Tibial artery (tissue), 4 donors: ENCODE measurements around the gene SF3A2.

ENCODE experiments used
- DNase-seq, 2 donors: peaks; one replicate each; pipeline ENCODE4 v3.0.0-alpha.2; 2019
- H3K27ac ChIP-seq, 2 donors: fragments of 200-600 bp; sonication (generic) in 1 of 2; 1 replicate in 1 of 2; 2 replicates in 1 of 2; pipeline ENCODE4 v1.5.1; 2018 to 2019; ENCODE audit warnings: mild to moderate bottlenecking in 1 of 2
- H3K27me3 ChIP-seq, 2 donors: fragments of 200-600 bp; sonication (generic) in 1 of 2; one replicate each; pipeline versions ENCODE4 v1.5.1 to v1.6.0; 2016 to 2019
- H3K36me3 ChIP-seq, 3 donors: fragments of 200-600 bp; sonication (generic) in 2 of 3; one replicate each; pipeline ENCODE4 v1.5.1; 2016 to 2019; ENCODE audit warnings: mild to moderate bottlenecking in 2 of 3
- H3K4me1 ChIP-seq, 4 donors: fragments of 200-600 bp; sonication (generic) in 2 of 4; 1 replicate in 3 of 4; 2 replicates in 1 of 4; pipeline ENCODE4 v1.5.1; 2016 to 2019
- H3K4me3 ChIP-seq, 2 donors: fragments of 200-600 bp; sonication (generic) in 1 of 2; 1 replicate in 1 of 2; 2 replicates in 1 of 2; pipeline ENCODE4 v1.5.1; 2018 to 2019; ENCODE audit warnings: mild to moderate bottlenecking in 2 of 2
- H3K9me3 ChIP-seq, 3 donors: fragments of 200-600 bp; sonication (generic) in 1 of 3; one replicate each; pipeline ENCODE4 v1.5.1; 2016 to 2019
- intact Hi-C: fragments of 100-400 bp; cut with DNase I; formaldehyde crosslinking; loops from one replicate; pipeline ENCODE4 v1.15.0; 2023; ENCODE audit warnings: low total_unique reads
- TF ChIP-seq, protein P1 (sequence below), 2 experiments: fragments of 200-600 bp in 1 of 2; fragments of 450-650 bp in 1 of 2; IDR thresholded peaks; one replicate each; pipeline ENCODE4 v1.5.1; 2017 to 2019; ENCODE audit warnings: antibody characterized with exemption in 2 of 2, mild to moderate bottlenecking in 1 of 2, moderate library complexity in 1 of 2

The SF3A2 gene

DNA sequence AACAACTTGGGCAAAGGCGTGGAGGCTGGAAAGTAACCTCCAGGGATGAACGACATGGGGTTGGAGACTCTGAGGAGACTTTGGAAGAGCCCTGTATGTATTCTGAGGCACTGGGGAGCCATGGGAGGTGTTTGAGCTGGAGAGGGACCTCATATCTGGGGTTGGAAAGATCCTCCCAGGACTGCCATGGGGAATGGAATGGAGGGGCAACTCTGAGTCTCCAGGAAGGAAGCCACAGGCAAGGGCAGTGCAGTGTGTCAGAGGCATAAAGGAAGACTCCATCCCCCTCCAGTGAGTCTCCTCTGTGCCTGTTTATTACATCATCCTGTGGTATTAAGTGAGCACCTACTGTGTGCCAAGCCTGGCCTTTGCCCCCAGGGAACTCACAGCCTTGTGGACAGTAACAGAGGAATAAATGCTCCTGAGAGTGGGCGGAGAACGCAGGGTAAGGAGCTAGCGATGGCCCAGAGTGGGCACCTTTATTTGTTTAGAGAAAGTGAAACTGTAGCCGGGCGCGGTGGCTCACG lies 37.6 kb downstream of the SF3A2 start:
- TF ChIP-seq, protein P1, sequence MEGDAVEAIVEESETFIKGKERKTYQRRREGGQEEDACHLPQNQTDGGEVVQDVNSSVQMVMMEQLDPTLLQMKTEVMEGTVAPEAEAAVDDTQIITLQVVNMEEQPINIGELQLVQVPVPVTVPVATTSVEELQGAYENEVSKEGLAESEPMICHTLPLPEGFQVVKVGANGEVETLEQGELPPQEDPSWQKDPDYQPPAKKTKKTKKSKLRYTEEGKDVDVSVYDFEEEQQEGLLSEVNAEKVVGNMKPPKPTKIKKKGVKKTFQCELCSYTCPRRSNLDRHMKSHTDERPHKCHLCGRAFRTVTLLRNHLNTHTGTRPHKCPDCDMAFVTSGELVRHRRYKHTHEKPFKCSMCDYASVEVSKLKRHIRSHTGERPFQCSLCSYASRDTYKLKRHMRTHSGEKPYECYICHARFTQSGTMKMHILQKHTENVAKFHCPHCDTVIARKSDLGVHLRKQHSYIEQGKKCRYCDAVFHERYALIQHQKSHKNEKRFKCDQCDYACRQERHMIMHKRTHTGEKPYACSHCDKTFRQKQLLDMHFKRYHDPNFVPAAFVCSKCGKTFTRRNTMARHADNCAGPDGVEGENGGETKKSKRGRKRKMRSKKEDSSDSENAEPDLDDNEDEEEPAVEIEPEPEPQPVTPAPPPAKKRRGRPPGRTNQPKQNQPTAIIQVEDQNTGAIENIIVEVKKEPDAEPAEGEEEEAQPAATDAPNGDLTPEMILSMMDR (IDR thresholded peaks at IDR 0.05): no peak
- Histone ChIP-seq H3K27me3 (no peaks in the 10 kb centered on the region), H3K4me1 (peaks cover 0 to 51% (median 43%) of the 10 kb centered on the region in 4 donors), H3K36me3 (peaks cover 13 to 51% (median 48%) of the 10 kb centered on the region in 3 donors), H3K4me3 (peak overlapping the region in 1 of 2 donors; percentile 10), H3K27ac (peak overlapping the region; percentile 25 to 64), H3K9me3 (no peaks in the 10 kb centered on the region)
- no peak for DNase-seq
- intact Hi-C loops: loop anchor here (5.0 kb wide), 2 partner anchors 37 to 122 kb away; partner anchors contain the start of genes AP3D1, PLEKHJ1 and SF3A2

DNA sequence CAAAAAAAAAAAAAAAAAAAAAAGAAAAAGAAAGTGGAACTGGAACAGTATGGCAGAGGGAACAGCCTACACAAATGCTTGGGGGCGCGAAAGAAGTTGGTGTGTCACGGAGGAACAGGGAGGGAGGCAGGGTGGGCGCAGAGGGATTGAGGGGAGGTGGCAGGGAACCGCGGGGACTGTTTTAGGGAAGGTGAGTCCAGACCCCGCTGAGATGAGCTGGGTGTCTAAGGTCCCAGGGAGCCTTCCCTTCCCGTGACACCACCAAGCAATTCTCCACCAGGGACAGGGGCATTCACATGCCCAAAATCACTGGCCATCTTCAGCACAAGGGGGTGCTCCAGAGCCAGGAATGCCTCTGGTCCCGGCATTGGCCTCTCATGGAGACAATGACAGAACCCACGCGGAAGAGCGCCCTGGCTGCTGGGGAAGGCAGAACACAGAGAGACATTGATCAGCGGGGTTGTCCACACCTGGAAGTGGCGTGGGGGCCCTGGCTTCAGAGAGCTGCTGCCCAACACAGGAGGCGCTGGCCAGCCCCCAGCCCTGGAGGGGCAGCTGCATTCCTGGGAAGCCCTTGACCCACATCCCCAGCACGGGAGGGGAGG lies 38.4 kb downstream of the SF3A2 start:
- H3K27ac ChIP-seq: peak overlapping the region in 1 of 2 donors; percentile 24
- no peaks in the 10 kb centered on the region for H3K9me3 ChIP-seq
- intact Hi-C loops: loop anchor here (5.0 kb wide), 2 partner anchors 38 to 123 kb away; partner anchors contain the start of genes AP3D1, PLEKHJ1 and SF3A2
- no peak overlapping the region for H3K4me3 ChIP-seq
- H3K27me3 ChIP-seq: no peaks in the 10 kb centered on the region
- H3K4me1 ChIP-seq: peaks cover 0 to 51% (median 43%) of the 10 kb centered on the region in 4 donors
- TF ChIP-seq, protein P1 (IDR thresholded peaks at IDR 0.05): peak; percentile 21 to 43
- peaks cover 13 to 51% (median 48%) of the 10 kb centered on the region in 3 donors for H3K36me3 ChIP-seq
- peak in 1 of 2 donors; percentile 59 for DNase-seq

GRCh38 chr19:2275588-2276428 lies 39.2 kb downstream of the SF3A2 start:
- no peaks in the 10 kb centered on the region for H3K9me3 ChIP-seq
- no peak for DNase-seq
- H3K27me3 ChIP-seq: no peaks in the 10 kb centered on the region
- H3K36me3 ChIP-seq: peaks cover 13 to 51% (median 51%) of the 10 kb centered on the region in 3 donors
- no peak overlapping the region for H3K4me3 ChIP-seq
- intact Hi-C loops: no loop called here
- H3K27ac ChIP-seq: peak overlapping the region in 1 of 2 donors; percentile 24
- TF ChIP-seq, protein P1 (IDR thresholded peaks at IDR 0.05): no peak
- peaks cover 0 to 54% (median 43%) of the 10 kb centered on the region in 4 donors for H3K4me1 ChIP-seq

DNA sequence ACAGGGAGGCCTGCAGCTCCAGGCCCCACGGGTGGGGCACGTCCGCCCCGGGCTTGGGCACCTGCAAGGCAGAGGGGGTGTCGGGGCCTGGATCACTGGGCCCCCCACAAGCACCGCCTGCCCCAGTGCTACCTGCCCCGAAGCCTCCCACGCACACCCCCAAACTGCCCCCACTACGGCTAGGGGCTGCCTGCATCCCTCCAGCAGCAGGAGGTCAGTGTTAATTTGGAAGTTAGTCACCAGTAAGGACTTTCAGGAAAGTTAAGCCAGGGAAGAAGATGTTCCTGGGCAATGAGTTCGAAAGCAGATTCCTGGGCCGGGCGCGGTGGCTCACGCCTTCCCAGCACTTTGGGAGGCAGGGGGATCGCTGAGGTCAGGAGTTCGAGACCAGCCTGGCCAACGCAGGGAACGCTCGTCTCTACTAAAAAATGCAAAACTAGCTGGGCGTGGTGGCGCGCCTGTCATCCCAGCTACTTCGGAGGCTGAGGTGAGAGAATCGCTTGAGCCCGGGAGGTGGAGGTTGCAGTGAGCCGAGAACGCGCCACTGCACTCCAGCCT lies 39.9 kb downstream of the SF3A2 start:
- H3K9me3 ChIP-seq: no peaks in the 10 kb centered on the region
- TF ChIP-seq, protein P1 (IDR thresholded peaks at IDR 0.05): no peak
- H3K4me3 ChIP-seq: no peak overlapping the region
- DNase-seq: no peak
- H3K36me3 ChIP-seq: peaks cover 13 to 47% (median 44%) of the 10 kb centered on the region in 3 donors
- intact Hi-C loops: no loop called here
- no peaks in the 10 kb centered on the region for H3K27me3 ChIP-seq
- H3K4me1 ChIP-seq: peaks cover 0 to 49% (median 38%) of the 10 kb centered on the region in 4 donors
- H3K27ac ChIP-seq: no peak overlapping the region

DNA sequence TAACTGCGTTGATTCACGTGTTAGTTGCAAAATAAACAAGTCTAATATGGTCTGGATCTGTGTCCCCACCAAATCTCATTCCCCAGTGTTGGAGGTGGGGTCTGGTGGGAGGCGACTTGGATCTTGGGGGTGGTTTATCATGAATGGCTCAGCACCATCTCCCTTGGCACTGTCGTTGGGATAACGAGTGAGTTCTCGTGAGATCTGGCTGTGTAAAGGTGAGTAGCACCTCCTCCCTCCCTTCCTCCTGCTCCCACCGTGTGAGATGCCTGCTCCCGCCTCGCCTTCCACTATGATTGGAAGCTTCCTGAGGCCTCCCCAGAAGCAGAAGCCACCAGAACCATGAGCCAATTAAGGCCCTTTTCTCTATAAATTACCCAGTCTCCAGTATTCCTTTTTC lies 40.5 kb downstream of the SF3A2 start:
- Histone ChIP-seq H3K27ac (no peak overlapping the region), H3K4me1 (peaks cover 0 to 49% (median 36%) of the 10 kb centered on the region in 4 donors), H3K9me3 (no peaks in the 10 kb centered on the region), H3K36me3 (peaks cover 7 to 41% (median 37%) of the 10 kb centered on the region in 3 donors), H3K27me3 (no peaks in the 10 kb centered on the region), H3K4me3 (no peak overlapping the region)
- TF ChIP-seq, protein P1 (IDR thresholded peaks at IDR 0.05): no peak
- DNase-seq: no peak
- intact Hi-C loops: no loop called here
